ENCODE data around the gene CAPN13. TPM values are rescaled to one million over a fixed set of nuclear protein-coding genes. Genes with fewer than 3 reads are reported as not detected.

Gene CAPN13
- total RNA-seq, 1 donor from 2014 or later, result not detected

GRCh38 chr2:30790879-30791278 is 16.4 kb downstream of the CAPN13 start:
- Histone ChIP-seq H3K36me3 (ENCODE audit: control insufficient read depth in 3 of 3, insufficient read depth in 3 of 3, low read length in 3 of 3) (no peaks in the 10 kb centered on the region), H3K9me3 (ENCODE audit: control insufficient read depth in 3 of 3, low read length in 3 of 3) (no peaks in the 10 kb centered on the region), H3K4me3 (ENCODE audit: low read length in 3 of 3) (no peak overlapping the region), H3K27me3 (ENCODE audit: control insufficient read depth in 3 of 3, insufficient read depth in 3 of 3, low read length in 3 of 3) (no peaks in the 10 kb centered on the region), H3K27ac (ENCODE audit: low read depth, low read length) (no peak overlapping the region), H3K4me1 (ENCODE audit: control insufficient read depth in 3 of 3, insufficient read depth in 3 of 3, low read length in 3 of 3) (no peaks in the 10 kb centered on the region), H3K9ac (ENCODE audit: low read depth in 1 of 3, low read length in 3 of 3) (no peak overlapping the region)

- Histone ChIP-seq H3K4me1 (ENCODE audit: control insufficient read depth in 3 of 3, insufficient read depth in 3 of 3, low read length in 3 of 3) (no peaks in the 10 kb centered on the region), H3K27me3 (ENCODE audit: control insufficient read depth in 3 of 3, insufficient read depth in 3 of 3, low read length in 3 of 3) (no peaks in the 10 kb centered on the region), H3K9ac (ENCODE audit: low read depth in 1 of 3, low read length in 3 of 3) (no peak overlapping the region), H3K27ac (ENCODE audit: low read depth, low read length) (no peak overlapping the region), H3K9me3 (ENCODE audit: control insufficient read depth in 3 of 3, low read length in 3 of 3) (no peaks in the 10 kb centered on the region), H3K36me3 (ENCODE audit: control insufficient read depth in 3 of 3, insufficient read depth in 3 of 3, low read length in 3 of 3) (no peaks in the 10 kb centered on the region), H3K4me3 (ENCODE audit: low read length in 3 of 3) (no peak overlapping the region)
Observed at GRCh38 chr2:30789670-30790210, 17.5 kb downstream of the CAPN13 start.

GRCh38 chr2:30786923-30787685 is 20.1 kb downstream of the CAPN13 start:
- H3K27me3 ChIP-seq (ENCODE audit: control insufficient read depth in 3 of 3, insufficient read depth in 3 of 3, low read length in 3 of 3), result no peaks in the 10 kb centered on the region
- no peaks in the 10 kb centered on the region for H3K36me3 ChIP-seq (ENCODE audit: control insufficient read depth in 3 of 3, insufficient read depth in 3 of 3, low read length in 3 of 3)
- peaks cover 6 to 12% (median 9%) of the 10 kb centered on the region in 3 donors for H3K4me1 ChIP-seq (ENCODE audit: control insufficient read depth in 3 of 3, insufficient read depth in 3 of 3, low read length in 3 of 3)
- no peak overlapping the region for H3K9ac ChIP-seq (ENCODE audit: low read depth in 1 of 3, low read length in 3 of 3)
- H3K9me3 ChIP-seq (ENCODE audit: control insufficient read depth in 3 of 3, low read length in 3 of 3), result no peaks in the 10 kb centered on the region
- H3K27ac ChIP-seq (ENCODE audit: low read depth, low read length), result no peak overlapping the region
- no peak overlapping the region for H3K4me3 ChIP-seq (ENCODE audit: low read length in 3 of 3)

GRCh38 chr2:30784682-30785081 is 22.6 kb downstream of the CAPN13 start:
- H3K4me1 ChIP-seq (ENCODE audit: control insufficient read depth in 3 of 3, insufficient read depth in 3 of 3, low read length in 3 of 3), result peaks cover 15 to 27% (median 23%) of the 10 kb centered on the region in 3 donors
- H3K36me3 ChIP-seq (ENCODE audit: control insufficient read depth in 3 of 3, insufficient read depth in 3 of 3, low read length in 3 of 3), result no peaks in the 10 kb centered on the region

GRCh38 chr2:30781961-30782533 is 25.2 kb downstream of the CAPN13 start:
- Histone ChIP-seq H3K9me3 (ENCODE audit: control insufficient read depth in 3 of 3, low read length in 3 of 3) (no peaks in the 10 kb centered on the region), H3K4me3 (ENCODE audit: low read length in 3 of 3) (peak overlapping the region in 1 of 3 donors; percentile 24), H3K9ac (ENCODE audit: low read depth in 1 of 3, low read length in 3 of 3) (no peak overlapping the region), H3K36me3 (ENCODE audit: control insufficient read depth in 3 of 3, insufficient read depth in 3 of 3, low read length in 3 of 3) (no peaks in the 10 kb centered on the region), H3K27ac (ENCODE audit: low read depth, low read length) (no peak overlapping the region), H3K4me1 (ENCODE audit: control insufficient read depth in 3 of 3, insufficient read depth in 3 of 3, low read length in 3 of 3) (peaks cover 15 to 27% (median 23%) of the 10 kb centered on the region in 3 donors), H3K27me3 (ENCODE audit: control insufficient read depth in 3 of 3, insufficient read depth in 3 of 3, low read length in 3 of 3) (no peaks in the 10 kb centered on the region)

More at GRCh38 chr2:30784682-30785081, 22.6 kb downstream of the CAPN13 start:
- Histone ChIP-seq H3K27me3 (ENCODE audit: control insufficient read depth in 3 of 3, insufficient read depth in 3 of 3, low read length in 3 of 3) (no peaks in the 10 kb centered on the region), H3K27ac (ENCODE audit: low read depth, low read length) (no peak overlapping the region), H3K9me3 (ENCODE audit: control insufficient read depth in 3 of 3, low read length in 3 of 3) (no peaks in the 10 kb centered on the region), H3K9ac (ENCODE audit: low read depth in 1 of 3, low read length in 3 of 3) (no peak overlapping the region), H3K4me3 (ENCODE audit: low read length in 3 of 3) (no peak overlapping the region)

- Histone ChIP-seq H3K9ac (ENCODE audit: low read depth in 1 of 3, low read length in 3 of 3) (no peak overlapping the region), H3K4me1 (ENCODE audit: control insufficient read depth in 3 of 3, insufficient read depth in 3 of 3, low read length in 3 of 3) (peaks cover 15 to 27% (median 23%) of the 10 kb centered on the region in 3 donors), H3K36me3 (ENCODE audit: control insufficient read depth in 3 of 3, insufficient read depth in 3 of 3, low read length in 3 of 3) (no peaks in the 10 kb centered on the region), H3K9me3 (ENCODE audit: control insufficient read depth in 3 of 3, low read length in 3 of 3) (no peaks in the 10 kb centered on the region), H3K27me3 (ENCODE audit: control insufficient read depth in 3 of 3, insufficient read depth in 3 of 3, low read length in 3 of 3) (no peaks in the 10 kb centered on the region), H3K4me3 (ENCODE audit: low read length in 3 of 3) (no peak overlapping the region), H3K27ac (ENCODE audit: low read depth, low read length) (no peak overlapping the region)
Observed at GRCh38 chr2:30781451-30781850, 25.8 kb downstream of the CAPN13 start.

- no peaks in the 10 kb centered on the region for H3K9me3 ChIP-seq (ENCODE audit: control insufficient read depth in 3 of 3, low read length in 3 of 3)
- H3K27ac ChIP-seq (ENCODE audit: low read depth, low read length), result no peak overlapping the region
- no peak overlapping the region for H3K4me3 ChIP-seq (ENCODE audit: low read length in 3 of 3)
- H3K27me3 ChIP-seq (ENCODE audit: control insufficient read depth in 3 of 3, insufficient read depth in 3 of 3, low read length in 3 of 3), result no peaks in the 10 kb centered on the region
- H3K36me3 ChIP-seq (ENCODE audit: control insufficient read depth in 3 of 3, insufficient read depth in 3 of 3, low read length in 3 of 3), result no peaks in the 10 kb centered on the region
- H3K9ac ChIP-seq (ENCODE audit: low read depth in 1 of 3, low read length in 3 of 3), result no peak overlapping the region
- peaks cover 15 to 27% (median 23%) of the 10 kb centered on the region in 3 donors for H3K4me1 ChIP-seq (ENCODE audit: control insufficient read depth in 3 of 3, insufficient read depth in 3 of 3, low read length in 3 of 3)
Observed at GRCh38 chr2:30780776-30781330, 26.4 kb downstream of the CAPN13 start.

GRCh38 chr2:30778611-30779010 is 28.6 kb downstream of the CAPN13 start:
- Histone ChIP-seq H3K9ac (ENCODE audit: low read depth in 1 of 3, low read length in 3 of 3) (no peak overlapping the region), H3K36me3 (ENCODE audit: control insufficient read depth in 3 of 3, insufficient read depth in 3 of 3, low read length in 3 of 3) (no peaks in the 10 kb centered on the region), H3K27me3 (ENCODE audit: control insufficient read depth in 3 of 3, insufficient read depth in 3 of 3, low read length in 3 of 3) (no peaks in the 10 kb centered on the region), H3K27ac (ENCODE audit: low read depth, low read length) (no peak overlapping the region), H3K4me3 (ENCODE audit: low read length in 3 of 3) (no peak overlapping the region), H3K9me3 (ENCODE audit: control insufficient read depth in 3 of 3, low read length in 3 of 3) (no peaks in the 10 kb centered on the region), H3K4me1 (ENCODE audit: control insufficient read depth in 3 of 3, insufficient read depth in 3 of 3, low read length in 3 of 3) (peaks cover 15 to 26% (median 19%) of the 10 kb centered on the region in 3 donors)

GRCh38 chr2:30777661-30778505 is 29.4 kb downstream of the CAPN13 start:
- Histone ChIP-seq H3K4me1 (ENCODE audit: control insufficient read depth in 3 of 3, insufficient read depth in 3 of 3, low read length in 3 of 3) (peaks cover 15 to 19% (median 19%) of the 10 kb centered on the region in 3 donors), H3K4me3 (ENCODE audit: low read length in 3 of 3) (no peak overlapping the region), H3K9ac (ENCODE audit: low read depth in 1 of 3, low read length in 3 of 3) (no peak overlapping the region), H3K27ac (ENCODE audit: low read depth, low read length) (no peak overlapping the region), H3K36me3 (ENCODE audit: control insufficient read depth in 3 of 3, insufficient read depth in 3 of 3, low read length in 3 of 3) (no peaks in the 10 kb centered on the region), H3K27me3 (ENCODE audit: control insufficient read depth in 3 of 3, insufficient read depth in 3 of 3, low read length in 3 of 3) (no peaks in the 10 kb centered on the region), H3K9me3 (ENCODE audit: control insufficient read depth in 3 of 3, low read length in 3 of 3) (no peaks in the 10 kb centered on the region)

Measured in skeletal muscle tissue (tissue), 4 donors.